Neural progenitor cell (in vitro differentiated cells): ENCODE data around the gene PARVG. TPM values are rescaled to one million over a fixed set of nuclear protein-coding genes. Genes with fewer than 3 reads are reported as not detected.

ENCODE experiments used
- DNase-seq: peaks from one replicate; pipeline ENCODE4 v3.0.0-alpha.2; 2016; ENCODE audit warnings: low spot score
- H2AFZ ChIP-seq: fragments of 200-600 bp; sonication (generic); replicated peaks from 2 replicates; pipeline ENCODE4 v1.6.1; 2016; ENCODE audit warnings: antibody characterized with exemption
- H3F3A ChIP-seq: fragments of 200-600 bp; sonication (generic); 2 replicates; pipeline ENCODE4 v1.6.1; 2016; ENCODE audit warnings: antibody characterized with exemption, low read depth
- H3K27ac ChIP-seq: fragments of 200-600 bp; sonication (generic); 2 replicates; pipeline ENCODE4 v1.5.1; 2016; ENCODE audit warnings: mild to moderate bottlenecking
- H3K27me3 ChIP-seq: fragments of 200-600 bp; sonication (generic); 2 replicates; pipeline ENCODE4 v1.6.1; 2016; ENCODE audit warnings: mild to moderate bottlenecking, moderate library complexity
- H3K36me3 ChIP-seq: fragments of 200-600 bp; sonication (generic); 2 replicates; pipeline ENCODE4 v1.5.1; 2016
- H3K4me1 ChIP-seq: fragments of 200-600 bp; sonication (generic); 2 replicates; pipeline ENCODE4 v1.6.1; 2016; ENCODE audit warnings: mixed run types
- H3K4me2 ChIP-seq: fragments of 200-600 bp; sonication (generic); 2 replicates; pipeline ENCODE4 v1.6.1; 2016
- H3K4me3 ChIP-seq: fragments of 200-600 bp; sonication (generic); 2 replicates; pipeline ENCODE4 v1.5.1; 2016
- H3K79me2 ChIP-seq: fragments of 200-600 bp; sonication (generic); 2 replicates; pipeline ENCODE4 v1.6.1; 2016; ENCODE audit warnings: low read depth
- H3K9ac ChIP-seq: fragments of 200-600 bp; sonication (generic); 2 replicates; pipeline ENCODE4 v1.6.1; 2016
- H3K9me3 ChIP-seq: fragments of 200-600 bp; sonication (generic); 2 replicates; pipeline ENCODE4 v1.5.1; 2016; ENCODE audit warnings: low read depth
- H4K20me1 ChIP-seq: fragments of 200-600 bp; sonication (generic); 2 replicates; pipeline ENCODE4 v1.6.1; 2016; ENCODE audit warnings: low read depth
- H3K27ac Mint-ChIP-seq: 3 replicates; pipeline ENCODE4 v1.8.0; 2021; ENCODE audit warnings: mixed read lengths
- H3K27me3 Mint-ChIP-seq: 2 replicates; pipeline ENCODE4 v1.8.0; 2022; ENCODE audit warnings: low read depth, mild to moderate bottlenecking, inconsistent platforms, moderate library complexity, mixed read lengths; ENCODE audit not compliant: insufficient read depth
- H3K36me3 Mint-ChIP-seq: 3 replicates; pipeline ENCODE4 v1.8.0; 2021; ENCODE audit warnings: mixed read lengths
- H3K4me1 Mint-ChIP-seq: 3 replicates; pipeline ENCODE4 v1.8.0; 2021; ENCODE audit warnings: mixed read lengths
- H3K4me3 Mint-ChIP-seq: 3 replicates; pipeline ENCODE4 v1.8.0; 2021; ENCODE audit warnings: mild to moderate bottlenecking, moderate library complexity, mixed read lengths
- H3K9me3 Mint-ChIP-seq: 3 replicates; pipeline ENCODE4 v1.8.0; 2020; ENCODE audit warnings: mixed read lengths
- CTCF ChIP-seq: fragments of 200-600 bp; sonication (generic); IDR thresholded peaks from 2 replicates; pipeline ENCODE4 v1.5.1; 2017; ENCODE audit warnings: antibody characterized with exemption, mild to moderate bottlenecking
- EZH2 ChIP-seq: fragments of 200-600 bp; sonication (generic); IDR thresholded peaks from 2 replicates; pipeline ENCODE4 v1.6.1; 2017; ENCODE audit warnings: antibody characterized with exemption, mild to moderate bottlenecking, moderate library complexity
- EZH2phosphoT487 ChIP-seq: fragments of 200-600 bp; sonication (generic); IDR thresholded peaks from 2 replicates; pipeline ENCODE4 v1.6.1; 2017; ENCODE audit warnings: antibody characterized with exemption
- total RNA-seq: library from RNA; depleted of rRNA; stranded (reverse); fragments of >200 nt; gene quantifications from 2 replicates; pipeline ENCODE4 v1.2.3, GENCODE V29; 2015; ENCODE audit warnings: low replicate concordance

Gene PARVG
- total RNA-seq, 1 donor from 2014 or later = not detected

GRCh38 chr22:44207173-44207980 is 26.7 kb downstream of the PARVG start:
- no peaks in the 10 kb centered on the region for H3K79me2 ChIP-seq
- H3K4me3 ChIP-seq = no peak overlapping the region
- peaks cover 3% of the 10 kb centered on the region for H3K4me1 ChIP-seq
- peaks cover 8% of the 10 kb centered on the region for H3K27me3 Mint-ChIP-seq
- H3K4me2 ChIP-seq = no peak overlapping the region
- no peaks in the 10 kb centered on the region for H4K20me1 ChIP-seq
- H2AFZ ChIP-seq = no peak overlapping the region
- no peaks in the 10 kb centered on the region for H3F3A ChIP-seq
- H3K9ac ChIP-seq = no peak overlapping the region
- no peaks in the 10 kb centered on the region for H3K4me1 Mint-ChIP-seq
- peak overlapping the region; percentile 21 for H3K4me3 Mint-ChIP-seq
- no peaks in the 10 kb centered on the region for H3K27me3 ChIP-seq
- H3K36me3 Mint-ChIP-seq = no peaks in the 10 kb centered on the region
- no peaks in the 10 kb centered on the region for H3K9me3 ChIP-seq
- peaks cover 8% of the 10 kb centered on the region for H3K9me3 Mint-ChIP-seq
- no peak for DNase-seq
- H3K36me3 ChIP-seq = no peaks in the 10 kb centered on the region
- TF ChIP-seq EZH2phosphoT487 = no peak
- TF ChIP-seq EZH2 = no peak
- TF ChIP-seq CTCF = no peak
- no peak overlapping the region for H3K27ac Mint-ChIP-seq
- H3K27ac ChIP-seq = no peak overlapping the region

GRCh38 chr22:44207981-44208317 is 27.2 kb downstream of the PARVG start:
- Mint-ChIP-seq H3K36me3 (no peaks in the 10 kb centered on the region), H3K27me3 (peaks cover 8% of the 10 kb centered on the region), H3K4me1 (no peaks in the 10 kb centered on the region), H3K27ac (no peak overlapping the region), H3K9me3 (peaks cover 8% of the 10 kb centered on the region), H3K4me3 (peak overlapping the region; percentile 21)
- Histone ChIP-seq H4K20me1 (no peaks in the 10 kb centered on the region), H3K4me2 (no peak overlapping the region), H3K27me3 (no peaks in the 10 kb centered on the region), H2AFZ (no peak overlapping the region), H3K36me3 (no peaks in the 10 kb centered on the region), H3K4me3 (no peak overlapping the region), H3K27ac (no peak overlapping the region), H3K79me2 (no peaks in the 10 kb centered on the region), H3K9ac (no peak overlapping the region), H3K9me3 (no peaks in the 10 kb centered on the region), H3K4me1 (peaks cover 3% of the 10 kb centered on the region), H3F3A (no peaks in the 10 kb centered on the region)
- DNase-seq = no peak
- TF ChIP-seq EZH2 = no peak
- no peak for TF ChIP-seq EZH2phosphoT487
- no peak for TF ChIP-seq CTCF

GRCh38 chr22:44209343-44209742 is 28.6 kb downstream of the PARVG start:
- no peak for DNase-seq
- no peaks in the 10 kb centered on the region for H3K79me2 ChIP-seq
- no peak overlapping the region for H3K9ac ChIP-seq
- H3K36me3 ChIP-seq = no peaks in the 10 kb centered on the region
- H4K20me1 ChIP-seq = no peaks in the 10 kb centered on the region
- Mint-ChIP-seq H3K27ac (no peak overlapping the region), H3K27me3 (peaks cover 6% of the 10 kb centered on the region), H3K9me3 (peaks cover 8% of the 10 kb centered on the region), H3K4me1 (no peaks in the 10 kb centered on the region), H3K4me3 (no peak overlapping the region), H3K36me3 (no peaks in the 10 kb centered on the region)
- H3K9me3 ChIP-seq = no peaks in the 10 kb centered on the region
- H3K27me3 ChIP-seq = no peaks in the 10 kb centered on the region
- H3K4me2 ChIP-seq = no peak overlapping the region
- no peak overlapping the region for H3K27ac ChIP-seq
- H3K4me3 ChIP-seq = no peak overlapping the region
- no peaks in the 10 kb centered on the region for H3F3A ChIP-seq
- TF ChIP-seq CTCF (no peak), EZH2 (no peak), EZH2phosphoT487 (no peak)
- peaks cover 3% of the 10 kb centered on the region for H3K4me1 ChIP-seq
- no peak overlapping the region for H2AFZ ChIP-seq
